Liver (tissue), 9 donors: ENCODE results near the gene CMBL. TPM values are rescaled to one million over a fixed set of nuclear protein-coding genes. Genes with fewer than 3 reads are reported as not detected.

Experiments
- DNase-seq: peaks from one replicate; pipeline ENCODE4 v3.0.0-alpha.2; 2017; ENCODE audit warnings: low spot score
- H3K27ac ChIP-seq, 2 donors: one replicate each; pipeline ENCODE4 v1.7.0; 2013; ENCODE audit warnings: inconsistent platforms in 2 of 2, low read length in 2 of 2, control low read depth in 1 of 2, low read depth in 1 of 2, mild to moderate bottlenecking in 1 of 2
- H3K27me3 ChIP-seq, 4 donors: one replicate each; pipeline versions ENCODE4 v1.6.1 to v1.7.0; 2013; ENCODE audit warnings: low read length in 3 of 4, inconsistent platforms in 1 of 4, mild to moderate bottlenecking in 1 of 4, moderate library complexity in 1 of 4; ENCODE audit not compliant: control insufficient read depth in 4 of 4, insufficient read depth in 4 of 4
- H3K36me3 ChIP-seq, 4 donors: one replicate each; pipeline versions ENCODE4 v1.6.1 to v1.7.0; 2013; ENCODE audit warnings: low read length in 3 of 4, mild to moderate bottlenecking in 3 of 4, low read depth in 1 of 4, moderate library complexity in 1 of 4; ENCODE audit not compliant: control insufficient read depth in 4 of 4, insufficient read depth in 3 of 4
- H3K4me1 ChIP-seq, 4 donors: one replicate each; pipeline versions ENCODE4 v1.6.1 to v1.7.0; 2013; ENCODE audit warnings: low read length in 3 of 4, mild to moderate bottlenecking in 3 of 4, moderate library complexity in 1 of 4; ENCODE audit not compliant: control insufficient read depth in 4 of 4, insufficient read depth in 4 of 4
- H3K4me3 ChIP-seq, 3 donors: one replicate each; pipeline versions ENCODE4 v1.6.1 to v1.7.0; 2013; ENCODE audit warnings: low read length in 3 of 3, control low read depth in 1 of 3, low read depth in 1 of 3, mild to moderate bottlenecking in 1 of 3
- H3K9ac ChIP-seq, 2 donors: one replicate each; pipeline ENCODE4 v1.7.0; 2013; ENCODE audit warnings: low read length in 2 of 2, mild to moderate bottlenecking in 2 of 2, moderate library complexity in 2 of 2, control low read depth in 1 of 2, low read depth in 1 of 2
- H3K9me3 ChIP-seq, 4 donors: one replicate each; pipeline versions ENCODE4 v1.6.1 to v1.7.0; 2013; ENCODE audit warnings: low read length in 3 of 4; ENCODE audit not compliant: control insufficient read depth in 4 of 4
- EGR1 ChIP-seq, 2 donors: IDR thresholded peaks; 2 replicates each; pipeline ENCODE4 v1.6.1; 2016 to 2018; ENCODE audit warnings: antibody characterized with exemption in 2 of 2, low read depth in 2 of 2
- FOXA1 ChIP-seq: IDR thresholded peaks from 2 replicates; pipeline ENCODE4 v1.6.1; 2016; ENCODE audit warnings: antibody characterized with exemption
- FOXA2 ChIP-seq: IDR thresholded peaks from 2 replicates; pipeline ENCODE4 v1.6.1; 2016; ENCODE audit warnings: antibody characterized with exemption
- GABPA ChIP-seq, 2 donors: IDR thresholded peaks in 1 of 2; conservative IDR thresholded peaks in 1 of 2; 2 replicates each; pipeline ENCODE4 v1.6.1; 2016; ENCODE audit warnings: antibody characterized with exemption in 2 of 2, mild to moderate bottlenecking in 1 of 2, moderate library complexity in 1 of 2
- HNF4A ChIP-seq, 2 donors: conservative IDR thresholded peaks; 2 replicates each; pipeline ENCODE4 v1.6.1; 2016; ENCODE audit warnings: antibody characterized with exemption in 2 of 2, mild to moderate bottlenecking in 2 of 2
- HNF4G ChIP-seq: IDR thresholded peaks from 2 replicates; pipeline ENCODE4 v1.6.1; 2016; ENCODE audit warnings: antibody characterized with exemption
- JUND ChIP-seq, 2 donors: IDR thresholded peaks; 2 replicates each; pipeline ENCODE4 v1.6.1; 2016; ENCODE audit warnings: antibody characterized with exemption in 2 of 2
- NR2F2 ChIP-seq: IDR thresholded peaks from 2 replicates; pipeline ENCODE4 v1.6.1; 2016; ENCODE audit warnings: antibody characterized with exemption
- RAD21 ChIP-seq, 2 donors: IDR thresholded peaks; 2 replicates each; pipeline ENCODE4 v1.6.1; 2016; ENCODE audit warnings: antibody characterized with exemption in 2 of 2, mild to moderate bottlenecking in 2 of 2
- SP1 ChIP-seq: IDR thresholded peaks from 2 replicates; pipeline ENCODE4 v1.6.1; 2018; ENCODE audit warnings: antibody characterized with exemption, mild to moderate bottlenecking
- TAF1 ChIP-seq: conservative IDR thresholded peaks from 2 replicates; pipeline ENCODE4 v1.6.1; 2016; ENCODE audit warnings: antibody characterized with exemption, mild to moderate bottlenecking
- YY1 ChIP-seq: IDR thresholded peaks from 2 replicates; pipeline ENCODE4 v1.6.1; 2016; ENCODE audit warnings: antibody characterized with exemption, mild to moderate bottlenecking
- whole genome bisulfite sequencing: extraction: QIAGEN DNeasy Blood & Tissue Kit; methylation state at CpG from one replicate; pipeline ENCODE4 v1.1.7; 2013; 5-methylcytosine and 5-hydroxymethylcytosine counted together
- polyA plus RNA-seq, 2 donors: library from polyadenylated mRNA; stranded (reverse) in 1 of 2; unstranded in 1 of 2; fragments of 200-250 nt in 1 of 2; fragments of >200 nt in 1 of 2; fragmentation: Nextera tagmentation in 1 of 2; extraction: Ambion mirVana in 1 of 2; gene quantifications; one replicate each; pipeline versions ENCODE4 v1.2.1 to v1.2.3, GENCODE V29; 2013 to 2015
- total RNA-seq, 2 donors: library from RNA; depleted of rRNA; stranded (reverse); fragments of >200 nt; gene quantifications; one replicate each; pipeline ENCODE4 v1.2.3, GENCODE V29; 2014
- TF ChIP-seq, protein P1 (sequence below): IDR thresholded peaks from 2 replicates; pipeline ENCODE4 v1.6.1; 2016; ENCODE audit warnings: antibody characterized with exemption
- TF ChIP-seq, protein P2 (sequence below): fragments of 150-350 bp; IDR thresholded peaks from 2 replicates; pipeline ENCODE4 v1.5.1; 2017; ENCODE audit warnings: improper control_type of control experiment, low read depth, low read length; ENCODE audit not compliant: missing input control
- TF ChIP-seq, protein P3 (sequence below): IDR thresholded peaks from 2 replicates; pipeline ENCODE4 v1.6.1; 2016; ENCODE audit warnings: antibody characterized with exemption
- donor health status: healthy.
- donor health status: healthy.
- donor health status: healthy.
- donor health status: healthy.
- donor health status: healthy.

CMBL gene
- total and polyA plus RNA-seq, 4 donors = 6.8 to 56.1 (median 41.7) TPM

DNA sequence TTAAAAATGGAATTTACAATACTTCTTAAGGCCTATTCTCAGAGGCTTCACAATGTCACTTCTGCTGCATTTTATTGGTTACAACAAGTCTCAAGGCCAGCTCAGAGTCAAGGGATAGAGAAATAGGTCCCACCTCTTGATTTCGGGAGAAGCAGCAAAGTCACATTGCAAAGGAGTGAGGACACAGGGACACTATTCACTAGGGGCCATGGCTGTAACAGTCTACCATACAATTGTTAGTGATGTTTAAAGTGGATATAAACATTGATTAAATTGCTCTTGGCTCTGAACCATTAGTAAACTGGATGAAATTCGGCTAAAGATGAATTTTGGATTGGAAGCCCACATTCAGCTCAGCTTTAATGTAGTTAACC, 21.7 kb upstream of the CMBL start:
- Histone ChIP-seq H3K27ac (peak overlapping the region; percentile 72 to 87), H3K4me3 (no peak overlapping the region), H3K9me3 (no peaks in the 10 kb centered on the region), H3K9ac (no peak overlapping the region), H3K36me3 (no peaks in the 10 kb centered on the region), H3K4me1 (peaks cover 13 to 39% (median 32%) of the 10 kb centered on the region in 4 donors), H3K27me3 (no peaks in the 10 kb centered on the region)
- WGBS = 61% methylated on average over 2 of the region's 2 CpGs
- no peak for DNase-seq
- no peak for TF ChIP-seq TAF1
- TF ChIP-seq RAD21 (IDR thresholded peaks at IDR 0.05) = no peak

- 91% methylated on average over 5 of the region's 5 CpGs for WGBS
- H3K27me3 ChIP-seq = no peaks in the 10 kb centered on the region
- no peaks in the 10 kb centered on the region for H3K9me3 ChIP-seq
- no peak overlapping the region for H3K9ac ChIP-seq
- DNase-seq = no peak
- H3K27ac ChIP-seq = no peak overlapping the region
- no peak for TF ChIP-seq HNF4A (conservative IDR thresholded peaks at IDR 0.05)
- no peak for TF ChIP-seq TAF1
- TF ChIP-seq, protein P1, sequence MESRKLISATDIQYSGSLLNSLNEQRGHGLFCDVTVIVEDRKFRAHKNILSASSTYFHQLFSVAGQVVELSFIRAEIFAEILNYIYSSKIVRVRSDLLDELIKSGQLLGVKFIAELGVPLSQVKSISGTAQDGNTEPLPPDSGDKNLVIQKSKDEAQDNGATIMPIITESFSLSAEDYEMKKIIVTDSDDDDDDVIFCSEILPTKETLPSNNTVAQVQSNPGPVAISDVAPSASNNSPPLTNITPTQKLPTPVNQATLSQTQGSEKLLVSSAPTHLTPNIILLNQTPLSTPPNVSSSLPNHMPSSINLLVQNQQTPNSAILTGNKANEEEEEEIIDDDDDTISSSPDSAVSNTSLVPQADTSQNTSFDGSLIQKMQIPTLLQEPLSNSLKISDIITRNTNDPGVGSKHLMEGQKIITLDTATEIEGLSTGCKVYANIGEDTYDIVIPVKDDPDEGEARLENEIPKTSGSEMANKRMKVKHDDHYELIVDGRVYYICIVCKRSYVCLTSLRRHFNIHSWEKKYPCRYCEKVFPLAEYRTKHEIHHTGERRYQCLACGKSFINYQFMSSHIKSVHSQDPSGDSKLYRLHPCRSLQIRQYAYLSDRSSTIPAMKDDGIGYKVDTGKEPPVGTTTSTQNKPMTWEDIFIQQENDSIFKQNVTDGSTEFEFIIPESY = no peak
- TF ChIP-seq, protein P2, sequence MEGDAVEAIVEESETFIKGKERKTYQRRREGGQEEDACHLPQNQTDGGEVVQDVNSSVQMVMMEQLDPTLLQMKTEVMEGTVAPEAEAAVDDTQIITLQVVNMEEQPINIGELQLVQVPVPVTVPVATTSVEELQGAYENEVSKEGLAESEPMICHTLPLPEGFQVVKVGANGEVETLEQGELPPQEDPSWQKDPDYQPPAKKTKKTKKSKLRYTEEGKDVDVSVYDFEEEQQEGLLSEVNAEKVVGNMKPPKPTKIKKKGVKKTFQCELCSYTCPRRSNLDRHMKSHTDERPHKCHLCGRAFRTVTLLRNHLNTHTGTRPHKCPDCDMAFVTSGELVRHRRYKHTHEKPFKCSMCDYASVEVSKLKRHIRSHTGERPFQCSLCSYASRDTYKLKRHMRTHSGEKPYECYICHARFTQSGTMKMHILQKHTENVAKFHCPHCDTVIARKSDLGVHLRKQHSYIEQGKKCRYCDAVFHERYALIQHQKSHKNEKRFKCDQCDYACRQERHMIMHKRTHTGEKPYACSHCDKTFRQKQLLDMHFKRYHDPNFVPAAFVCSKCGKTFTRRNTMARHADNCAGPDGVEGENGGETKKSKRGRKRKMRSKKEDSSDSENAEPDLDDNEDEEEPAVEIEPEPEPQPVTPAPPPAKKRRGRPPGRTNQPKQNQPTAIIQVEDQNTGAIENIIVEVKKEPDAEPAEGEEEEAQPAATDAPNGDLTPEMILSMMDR = no peak
- peaks cover 14 to 37% (median 33%) of the 10 kb centered on the region in 4 donors for H3K4me1 ChIP-seq
- H3K4me3 ChIP-seq = no peak overlapping the region
- no peaks in the 10 kb centered on the region for H3K36me3 ChIP-seq
Measured at GRCh38 chr5:10328323-10328722, 20.6 kb upstream of the CMBL start.

DNA sequence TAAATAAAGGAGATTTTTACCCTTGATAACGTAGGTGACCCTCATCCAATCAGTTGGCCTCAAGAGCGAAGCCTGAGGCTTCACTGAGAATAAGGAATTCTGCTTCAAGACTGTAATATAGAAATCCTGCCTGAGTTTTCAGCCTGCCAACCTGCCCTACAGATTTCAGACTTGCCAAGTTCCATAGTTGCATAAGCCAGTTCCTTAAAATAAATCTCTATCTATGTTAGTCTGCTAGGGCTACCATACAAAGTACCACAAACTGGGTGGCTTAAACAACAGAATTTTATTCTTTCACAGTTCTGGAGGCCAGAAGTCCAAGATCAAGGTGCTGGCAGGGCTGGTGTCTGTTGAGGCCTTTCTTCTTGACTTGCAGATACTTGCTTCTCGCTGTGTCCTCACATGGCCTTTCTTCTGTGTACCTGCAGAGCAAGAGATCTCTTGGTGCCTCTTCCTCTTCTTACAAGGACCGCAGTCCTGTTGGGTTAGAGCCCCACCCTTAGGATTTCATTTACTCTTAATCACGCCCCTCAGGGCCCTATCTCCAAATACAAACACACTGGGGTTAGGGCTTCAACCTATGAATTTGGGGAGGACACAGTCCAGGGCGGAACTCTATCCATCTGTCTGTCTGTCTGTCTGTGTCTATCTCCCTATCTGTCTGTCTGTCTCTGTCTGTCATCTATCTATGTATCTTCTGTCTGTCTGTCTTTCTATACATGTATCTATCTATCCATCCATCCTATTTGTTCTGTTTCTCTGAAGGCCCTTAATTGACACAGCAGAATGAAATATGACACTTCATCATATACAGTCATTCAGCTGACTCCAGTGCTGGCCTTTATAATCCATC, 17.0 kb upstream of the CMBL start:
- TF ChIP-seq TAF1 (no peak), FOXA1 (no peak), SP1 (no peak), HNF4A (conservative IDR thresholded peaks at IDR 0.05) (no peak), JUND (IDR thresholded peaks at IDR 0.05) (no peak), EGR1 (IDR thresholded peaks at IDR 0.05; ENCODE audit: low read depth in 2 of 2) (no peak), YY1 (no peak), NR2F2 (no peak), GABPA (IDR thresholded peaks at IDR 0.05 in 1 of 2, conservative IDR thresholded peaks at IDR 0.05 in 1 of 2) (no peak), HNF4G (no peak), FOXA2 (no peak), RAD21 (IDR thresholded peaks at IDR 0.05) (no peak)
- TF ChIP-seq, protein P3, sequence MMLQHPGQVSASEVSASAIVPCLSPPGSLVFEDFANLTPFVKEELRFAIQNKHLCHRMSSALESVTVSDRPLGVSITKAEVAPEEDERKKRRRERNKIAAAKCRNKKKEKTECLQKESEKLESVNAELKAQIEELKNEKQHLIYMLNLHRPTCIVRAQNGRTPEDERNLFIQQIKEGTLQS = no peak
- TF ChIP-seq, protein P2 = no peak
- TF ChIP-seq, protein P1 = no peak
- DNase-seq = no peak
- peaks cover 2 to 11% (median 5%) of the 10 kb centered on the region in 4 donors for H3K4me1 ChIP-seq
- no peak overlapping the region for H3K4me3 ChIP-seq
- H3K27me3 ChIP-seq = no peaks in the 10 kb centered on the region
- 93% methylated on average over 6 of the region's 6 CpGs for WGBS
- no peaks in the 10 kb centered on the region for H3K36me3 ChIP-seq
- H3K27ac ChIP-seq = no peak overlapping the region
- no peaks in the 10 kb centered on the region for H3K9me3 ChIP-seq
- H3K9ac ChIP-seq = no peak overlapping the region
